22Rv1 (cell line): Measurements from ENCODE around the gene NUDT22.

ENCODE experiments used
- ZFX ChIP-seq: fragments of 450-650 bp; IDR thresholded peaks from 2 replicates; pipeline ENCODE4 v1.6.1; 2017; ENCODE audit warnings: antibody characterized with exemption, borderline replicate concordance
- TF ChIP-seq, protein P1 (sequence below): fragments of 450-650 bp; IDR thresholded peaks from 2 replicates; pipeline ENCODE4 v1.5.1; 2017; ENCODE audit warnings: mild to moderate bottlenecking

DNA sequence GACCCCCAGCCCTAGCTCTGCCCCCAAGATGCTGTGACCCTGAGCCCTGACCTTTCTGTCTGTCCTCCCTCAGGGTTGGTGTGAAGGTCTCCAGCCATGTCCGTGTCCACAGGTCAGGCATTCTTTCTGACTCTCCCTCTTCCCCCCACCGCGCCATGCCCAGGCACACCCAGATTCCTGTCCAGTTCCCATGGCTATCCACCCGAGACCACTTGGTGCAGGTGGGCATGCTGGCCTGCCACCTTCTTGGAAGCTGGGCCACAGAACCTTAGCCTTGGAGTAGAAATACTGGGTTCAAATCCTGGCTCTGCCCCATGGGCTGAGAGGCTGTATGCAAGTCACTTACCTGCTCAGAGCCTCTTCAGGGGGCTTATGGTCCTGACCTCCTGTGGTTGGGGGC lies 23.0 kb downstream of the NUDT22 start:
- TF ChIP-seq, protein P1, sequence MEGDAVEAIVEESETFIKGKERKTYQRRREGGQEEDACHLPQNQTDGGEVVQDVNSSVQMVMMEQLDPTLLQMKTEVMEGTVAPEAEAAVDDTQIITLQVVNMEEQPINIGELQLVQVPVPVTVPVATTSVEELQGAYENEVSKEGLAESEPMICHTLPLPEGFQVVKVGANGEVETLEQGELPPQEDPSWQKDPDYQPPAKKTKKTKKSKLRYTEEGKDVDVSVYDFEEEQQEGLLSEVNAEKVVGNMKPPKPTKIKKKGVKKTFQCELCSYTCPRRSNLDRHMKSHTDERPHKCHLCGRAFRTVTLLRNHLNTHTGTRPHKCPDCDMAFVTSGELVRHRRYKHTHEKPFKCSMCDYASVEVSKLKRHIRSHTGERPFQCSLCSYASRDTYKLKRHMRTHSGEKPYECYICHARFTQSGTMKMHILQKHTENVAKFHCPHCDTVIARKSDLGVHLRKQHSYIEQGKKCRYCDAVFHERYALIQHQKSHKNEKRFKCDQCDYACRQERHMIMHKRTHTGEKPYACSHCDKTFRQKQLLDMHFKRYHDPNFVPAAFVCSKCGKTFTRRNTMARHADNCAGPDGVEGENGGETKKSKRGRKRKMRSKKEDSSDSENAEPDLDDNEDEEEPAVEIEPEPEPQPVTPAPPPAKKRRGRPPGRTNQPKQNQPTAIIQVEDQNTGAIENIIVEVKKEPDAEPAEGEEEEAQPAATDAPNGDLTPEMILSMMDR = no peak
- no peak for TF ChIP-seq ZFX
